AG09319 (cell line): ENCODE measurements around the gene GNE.
"Not testable (repeated sequence)": the region's sequence is repeated elsewhere in the genome, so short reads cannot be mapped to it uniquely, and the experiment has no call there.

ENCODE experiments used
- DNase-seq: peaks from one replicate; pipeline ENCODE4 v3.0.0-alpha.2; 2010; ENCODE audit warnings: low read depth; ENCODE audit errors: extremely low read depth
- CTCF ChIP-seq: IDR thresholded peaks from 2 replicates; pipeline ENCODE4 v1.5.1; 2011; ENCODE audit warnings: low read depth, mild to moderate bottlenecking, inconsistent platforms, low read length, moderate library complexity

The GNE gene

GRCh38 chr9:36248061-36248460, 10.2 kb downstream of the GNE start:
- DNase-seq: not testable (repeated sequence)

GRCh38 chr9:36247356-36247755, 10.9 kb downstream of the GNE start:
- TF ChIP-seq CTCF: no peak
- no peak for DNase-seq

More at GRCh38 chr9:36248061-36248460, 10.2 kb downstream of the GNE start:
- TF ChIP-seq CTCF: peak; percentile 14

- TF ChIP-seq CTCF: no peak
Measured at GRCh38 chr9:36245906-36246305, 12.3 kb downstream of the GNE start.

GRCh38 chr9:36239675-36240074, 18.6 kb downstream of the GNE start:
- not testable (repeated sequence) for DNase-seq

More at GRCh38 chr9:36245906-36246305, 12.3 kb downstream of the GNE start:
- no peak for DNase-seq

GRCh38 chr9:36239205-36239604, 19.0 kb downstream of the GNE start:
- DNase-seq: not testable (repeated sequence)

GRCh38 chr9:36237230-36237629, 21.0 kb downstream of the GNE start:
- no peak for TF ChIP-seq CTCF
- no peak for DNase-seq

- DNase-seq: no peak
Measured at GRCh38 chr9:36222449-36222848, 35.8 kb downstream of the GNE start.

GRCh38 chr9:36221667-36222066, 36.6 kb downstream of the GNE start:
- no peak for DNase-seq
- TF ChIP-seq CTCF: no peak

More at GRCh38 chr9:36222449-36222848, 35.8 kb downstream of the GNE start:
- no peak for TF ChIP-seq CTCF
